GM12864 (cell line): ENCODE results near the gene MYL5.

Source experiments
- DNase-seq: peaks from one replicate; pipeline ENCODE4 v3.0.0-alpha.2; 2011; ENCODE audit warnings: low read depth
- H3K4me3 ChIP-seq: 2 replicates; pipeline ENCODE4 v1.5.1; 2011; ENCODE audit warnings: mild to moderate bottlenecking, low read depth, low read length, control low read depth
- TF ChIP-seq, protein P1 (sequence below): IDR thresholded peaks from 2 replicates; pipeline ENCODE4 v1.5.1; 2011; ENCODE audit warnings: low read depth, mild to moderate bottlenecking, moderate library complexity, low read length, control low read depth, inconsistent platforms; ENCODE audit errors: missing control alignments

The MYL5 gene

GRCh38 chr4:680551-680927 is 6.2 kb downstream of the MYL5 start:
- TF ChIP-seq, protein P1, sequence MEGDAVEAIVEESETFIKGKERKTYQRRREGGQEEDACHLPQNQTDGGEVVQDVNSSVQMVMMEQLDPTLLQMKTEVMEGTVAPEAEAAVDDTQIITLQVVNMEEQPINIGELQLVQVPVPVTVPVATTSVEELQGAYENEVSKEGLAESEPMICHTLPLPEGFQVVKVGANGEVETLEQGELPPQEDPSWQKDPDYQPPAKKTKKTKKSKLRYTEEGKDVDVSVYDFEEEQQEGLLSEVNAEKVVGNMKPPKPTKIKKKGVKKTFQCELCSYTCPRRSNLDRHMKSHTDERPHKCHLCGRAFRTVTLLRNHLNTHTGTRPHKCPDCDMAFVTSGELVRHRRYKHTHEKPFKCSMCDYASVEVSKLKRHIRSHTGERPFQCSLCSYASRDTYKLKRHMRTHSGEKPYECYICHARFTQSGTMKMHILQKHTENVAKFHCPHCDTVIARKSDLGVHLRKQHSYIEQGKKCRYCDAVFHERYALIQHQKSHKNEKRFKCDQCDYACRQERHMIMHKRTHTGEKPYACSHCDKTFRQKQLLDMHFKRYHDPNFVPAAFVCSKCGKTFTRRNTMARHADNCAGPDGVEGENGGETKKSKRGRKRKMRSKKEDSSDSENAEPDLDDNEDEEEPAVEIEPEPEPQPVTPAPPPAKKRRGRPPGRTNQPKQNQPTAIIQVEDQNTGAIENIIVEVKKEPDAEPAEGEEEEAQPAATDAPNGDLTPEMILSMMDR = no peak
- peak overlapping the region; percentile 56 for H3K4me3 ChIP-seq
- DNase-seq = no peak

DNA sequence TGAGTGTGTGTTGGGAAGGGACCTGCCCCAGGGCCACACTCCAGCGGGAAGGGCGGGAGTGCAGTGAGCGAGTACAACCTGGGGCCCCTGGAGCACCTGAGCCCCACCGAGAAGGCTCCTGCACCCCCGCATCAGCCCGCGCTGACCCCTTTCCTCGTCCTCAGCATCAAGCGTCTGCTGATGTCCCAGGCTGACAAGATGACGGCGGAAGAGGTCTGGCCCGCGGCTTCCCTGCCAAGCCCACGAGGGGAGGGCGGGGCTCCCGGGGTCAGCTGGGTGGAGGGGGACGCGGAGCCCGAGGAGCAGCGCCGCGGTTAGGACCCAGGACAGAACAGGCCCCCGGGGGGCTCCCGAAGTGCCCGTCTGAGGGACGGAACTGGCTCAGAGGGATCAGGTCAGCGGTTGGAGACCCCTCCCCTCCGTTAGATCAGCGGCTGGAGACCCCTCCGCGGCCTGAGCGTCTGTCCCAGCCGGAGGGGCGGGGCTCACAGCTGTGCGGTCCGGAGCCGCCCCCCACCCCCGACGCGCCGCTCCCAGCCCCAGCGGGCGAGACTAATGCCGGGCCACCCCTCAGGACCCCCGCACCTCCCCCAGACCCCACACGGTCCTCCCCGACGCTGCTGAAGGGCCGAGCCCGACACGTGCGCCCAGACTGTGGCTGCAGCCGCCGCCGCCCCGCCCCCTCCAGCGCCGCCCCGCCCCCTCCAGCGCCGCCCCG is 6.7 kb downstream of the MYL5 start:
- peak overlapping the region; percentile 56 for H3K4me3 ChIP-seq

GRCh38 chr4:681736-682451 is 7.6 kb downstream of the MYL5 start:
- TF ChIP-seq, protein P1 = no peak
- no peak for DNase-seq
- no peak overlapping the region for H3K4me3 ChIP-seq

More for the DNA sequence above, 6.7 kb downstream of the MYL5 start:
- TF ChIP-seq, protein P1 = no peak
- no peak for DNase-seq

GRCh38 chr4:682490-683172 is 8.3 kb downstream of the MYL5 start:
- DNase-seq = no peak
- no peak overlapping the region for H3K4me3 ChIP-seq
- TF ChIP-seq, protein P1 = no peak

DNA sequence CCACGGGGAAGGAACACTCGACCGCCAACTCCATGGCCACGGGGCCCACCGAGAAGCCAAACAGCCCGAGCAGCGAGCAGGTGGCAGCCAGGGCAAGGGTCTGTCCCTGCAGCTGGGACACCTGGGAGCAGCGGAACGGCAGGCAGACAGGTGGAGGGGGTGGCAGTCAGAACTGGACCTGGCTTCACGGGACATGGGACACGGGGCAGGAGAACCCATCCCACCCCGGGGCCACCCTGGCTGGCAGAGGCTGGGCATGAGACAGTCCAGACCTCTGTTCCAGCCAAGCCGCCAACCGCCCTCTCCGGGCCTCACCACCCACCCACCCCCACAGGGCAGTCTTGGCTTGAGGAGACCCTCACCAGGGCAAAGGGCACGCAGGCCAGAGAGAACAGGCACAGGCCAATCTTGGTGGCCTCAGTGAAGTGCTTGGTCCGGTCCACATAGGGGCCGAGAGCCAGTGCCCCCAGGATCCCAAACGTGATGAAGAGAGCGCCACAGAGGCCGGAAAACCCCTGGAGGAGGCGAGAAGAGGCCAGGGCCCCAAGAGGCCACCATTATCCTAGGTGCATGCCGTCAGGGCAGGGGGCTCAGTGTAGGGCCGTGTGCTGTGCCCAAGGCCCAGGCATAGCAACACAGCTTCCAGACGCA is 9.0 kb downstream of the MYL5 start:
- no peak overlapping the region for H3K4me3 ChIP-seq
- DNase-seq = no peak
- TF ChIP-seq, protein P1 = no peak

GRCh38 chr4:683982-684622 is 9.8 kb downstream of the MYL5 start:
- TF ChIP-seq, protein P1 = peak; percentile 76
- no peak overlapping the region for H3K4me3 ChIP-seq
- no peak for DNase-seq
